GM19351 (cell line): ENCODE data around the gene CDH23.

Experiments used
- ATAC-seq: cut with Tn5 transposase; IDR thresholded peaks from one replicate; pipeline ENCODE4 v1.9.1; 2021; ENCODE audit warnings: mild to moderate bottlenecking, moderate library complexity; ENCODE audit not compliant: unreplicated experiment

The CDH23 gene

DNA sequence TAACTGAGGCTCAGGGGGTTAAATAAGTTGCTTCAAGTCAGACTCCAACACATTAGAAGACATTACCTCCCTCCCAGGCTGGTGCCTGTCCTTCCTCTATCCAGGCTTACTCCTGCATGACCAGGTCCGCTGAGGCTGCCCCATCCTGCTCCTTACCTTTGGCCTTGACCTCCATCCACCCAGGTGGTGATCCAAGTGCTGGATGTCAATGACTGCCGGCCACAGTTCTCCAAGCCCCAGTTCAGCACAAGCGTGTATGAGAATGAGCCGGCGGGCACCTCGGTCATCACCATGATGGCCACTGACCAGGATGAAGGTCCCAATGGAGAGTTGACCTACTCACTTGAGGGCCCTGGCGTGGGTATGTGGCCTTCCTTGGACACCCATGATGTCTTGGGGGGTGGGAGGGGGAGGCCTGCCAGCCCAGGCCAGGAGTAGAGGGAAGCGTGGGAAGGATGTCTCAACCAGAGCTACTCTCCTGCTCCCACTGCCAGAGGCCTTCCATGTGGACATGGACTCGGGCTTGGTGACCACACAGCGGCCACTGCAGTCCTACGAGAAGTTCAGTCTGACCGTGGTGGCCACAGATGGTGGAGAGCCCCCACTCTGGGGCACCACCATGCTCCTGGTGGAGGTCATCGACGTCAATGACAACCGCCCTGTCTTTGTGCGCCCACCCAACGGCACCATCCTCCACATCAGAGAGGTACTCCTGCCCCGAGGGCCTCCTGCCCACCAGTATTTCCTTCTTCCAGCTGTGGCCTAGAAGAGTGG, 406.2 kb downstream of the CDH23 start:
- no peak for ATAC-seq

DNA sequence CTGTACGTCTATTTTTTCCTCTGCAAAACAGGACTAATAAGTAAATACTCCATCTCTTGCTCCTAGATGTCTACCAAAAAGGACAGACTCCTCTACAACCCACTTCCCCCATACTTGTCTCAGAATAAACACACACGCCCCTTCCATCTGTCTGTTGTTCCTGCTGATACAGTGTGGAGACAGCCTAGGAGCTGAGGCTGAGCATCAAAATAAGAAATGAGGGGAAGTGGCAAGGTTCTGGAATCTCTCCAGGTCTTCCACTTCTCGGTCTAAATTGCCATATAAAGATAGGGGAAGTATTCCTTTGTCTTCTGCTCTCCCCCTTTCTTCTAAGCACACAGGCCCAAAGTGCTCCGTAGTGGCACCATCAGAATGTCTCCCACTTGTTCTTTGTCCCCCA, 407.4 kb downstream of the CDH23 start:
- no peak for ATAC-seq

DNA sequence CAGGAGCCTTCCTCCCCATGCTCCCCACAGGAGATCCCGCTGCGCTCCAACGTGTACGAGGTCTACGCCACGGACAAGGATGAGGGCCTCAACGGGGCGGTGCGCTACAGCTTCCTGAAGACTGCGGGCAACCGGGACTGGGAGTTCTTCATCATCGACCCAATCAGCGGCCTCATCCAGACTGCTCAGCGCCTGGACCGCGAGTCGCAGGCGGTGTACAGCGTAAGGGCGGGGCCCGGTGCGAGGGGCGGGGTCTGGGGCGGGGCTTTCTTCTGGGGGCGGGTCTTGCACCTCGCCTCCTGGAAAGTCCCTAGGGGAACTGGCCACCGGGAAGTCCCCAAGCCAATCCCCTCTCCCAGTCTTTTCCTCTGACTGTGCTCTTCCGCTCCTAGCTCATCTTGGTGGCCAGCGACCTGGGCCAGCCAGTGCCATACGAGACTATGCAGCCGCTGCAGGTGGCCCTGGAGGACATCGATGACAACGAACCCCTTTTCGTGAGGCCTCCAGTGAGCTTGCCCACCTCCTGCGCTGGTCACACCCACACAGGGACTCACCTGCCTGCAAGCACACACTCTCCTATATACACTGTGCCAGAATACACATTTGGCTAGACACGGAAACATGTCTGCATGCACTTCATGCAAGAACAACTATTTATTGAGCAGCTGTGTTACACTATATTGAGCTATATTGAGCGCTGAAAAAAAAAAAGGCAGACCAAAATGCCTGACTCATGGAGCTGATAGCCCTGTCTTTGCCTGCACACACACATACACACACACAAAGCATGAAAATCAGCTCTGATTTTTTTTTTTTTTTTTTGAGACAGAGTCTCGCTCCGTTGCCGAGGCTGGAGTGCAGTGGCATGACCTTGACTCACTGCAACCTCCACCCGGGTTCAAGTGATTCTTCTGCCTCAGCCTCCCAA, 409.3 kb downstream of the CDH23 start:
- no peak for ATAC-seq

DNA sequence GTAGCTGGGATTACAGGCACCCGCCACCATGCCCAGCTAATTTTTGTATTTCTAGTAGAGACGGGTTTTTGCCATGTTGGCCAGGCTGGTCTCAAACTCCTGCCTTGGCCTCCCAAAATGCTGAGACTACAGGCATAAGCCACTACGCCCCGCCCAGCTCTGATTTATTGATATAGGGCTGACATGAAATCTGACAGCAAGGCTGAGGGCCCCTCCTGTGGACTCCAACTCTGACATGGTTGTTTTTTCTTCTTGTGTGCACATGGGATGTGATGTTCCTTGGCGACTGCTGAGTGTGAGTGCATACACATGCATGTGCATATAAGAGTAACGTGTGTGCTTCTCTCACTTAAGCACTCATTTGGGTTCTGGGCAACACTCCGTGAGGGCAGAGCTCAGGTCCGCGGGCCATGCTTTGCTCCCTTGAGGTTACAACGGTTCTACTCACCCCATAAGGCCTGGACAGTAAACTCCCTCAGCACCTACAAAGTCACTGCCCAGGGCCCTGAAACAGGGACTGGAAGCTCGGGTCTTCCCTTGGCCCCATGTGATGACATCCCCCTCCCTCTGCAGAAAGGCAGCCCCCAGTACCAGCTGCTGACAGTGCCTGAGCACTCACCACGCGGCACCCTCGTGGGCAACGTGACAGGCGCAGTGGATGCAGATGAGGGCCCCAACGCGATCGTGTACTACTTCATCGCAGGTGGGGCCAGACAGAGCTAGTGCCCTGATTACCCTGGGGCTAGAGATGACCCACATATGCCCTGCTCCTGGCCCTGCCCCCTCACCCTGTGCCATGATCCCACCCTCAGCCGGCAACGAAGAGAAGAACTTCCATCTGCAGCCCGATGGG, 410.2 kb downstream of the CDH23 start:
- no peak for ATAC-seq

DNA sequence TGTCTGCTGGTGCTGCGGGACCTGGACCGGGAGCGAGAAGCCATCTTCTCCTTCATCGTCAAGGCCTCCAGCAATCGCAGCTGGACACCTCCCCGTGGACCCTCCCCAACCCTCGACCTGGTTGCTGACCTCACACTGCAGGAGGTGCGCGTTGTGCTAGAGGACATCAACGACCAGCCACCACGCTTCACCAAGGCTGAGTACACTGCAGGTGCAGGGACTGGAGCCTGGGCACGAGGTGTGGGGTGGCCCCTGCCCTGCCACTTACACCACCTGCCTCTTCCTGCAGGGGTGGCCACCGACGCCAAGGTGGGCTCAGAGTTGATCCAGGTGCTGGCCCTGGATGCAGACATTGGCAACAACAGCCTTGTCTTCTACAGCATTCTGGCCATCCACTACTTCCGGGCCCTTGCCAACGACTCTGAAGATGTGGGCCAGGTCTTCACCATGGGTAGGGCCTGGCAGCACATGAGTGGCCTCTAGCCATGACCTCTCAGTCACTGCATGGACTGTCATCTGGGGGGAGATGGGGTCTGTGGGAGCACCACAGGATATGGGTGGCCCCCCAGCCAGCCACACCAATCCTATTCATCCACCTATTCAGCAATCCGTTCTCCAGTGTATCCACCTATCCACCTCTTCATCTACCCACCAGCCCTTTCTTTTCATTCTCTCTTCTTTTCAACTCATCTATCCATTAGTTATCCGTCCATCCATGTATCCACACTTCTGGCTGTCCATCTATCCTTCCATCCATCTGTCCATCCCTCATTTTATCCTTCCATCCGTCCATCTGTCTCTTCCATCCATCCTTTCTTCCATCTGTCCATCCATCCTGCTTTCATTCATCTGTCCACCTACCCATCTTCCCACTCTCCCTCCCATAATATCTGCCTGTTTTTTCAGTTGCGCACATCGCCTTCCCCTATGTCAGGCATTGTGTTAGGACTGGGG, 411.1 kb downstream of the CDH23 start:
- ATAC-seq, result no peak

DNA sequence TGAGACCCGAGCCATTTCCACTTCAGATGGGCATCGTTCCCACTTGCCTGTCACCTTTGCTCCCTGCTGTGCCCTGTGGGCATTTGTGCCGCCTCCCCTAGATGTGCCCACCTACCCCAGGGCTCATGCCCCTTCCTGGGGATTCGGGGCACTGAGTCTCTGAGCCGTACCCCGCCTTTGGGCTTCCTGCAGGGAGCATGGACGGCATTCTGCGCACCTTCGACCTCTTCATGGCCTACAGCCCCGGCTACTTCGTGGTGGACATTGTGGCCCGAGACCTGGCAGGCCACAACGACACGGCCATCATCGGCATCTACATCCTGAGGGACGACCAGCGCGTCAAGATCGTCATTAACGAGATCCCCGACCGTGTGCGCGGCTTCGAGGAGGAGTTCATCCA, 412.9 kb downstream of the CDH23 start:
- ATAC-seq, result no peak

DNA sequence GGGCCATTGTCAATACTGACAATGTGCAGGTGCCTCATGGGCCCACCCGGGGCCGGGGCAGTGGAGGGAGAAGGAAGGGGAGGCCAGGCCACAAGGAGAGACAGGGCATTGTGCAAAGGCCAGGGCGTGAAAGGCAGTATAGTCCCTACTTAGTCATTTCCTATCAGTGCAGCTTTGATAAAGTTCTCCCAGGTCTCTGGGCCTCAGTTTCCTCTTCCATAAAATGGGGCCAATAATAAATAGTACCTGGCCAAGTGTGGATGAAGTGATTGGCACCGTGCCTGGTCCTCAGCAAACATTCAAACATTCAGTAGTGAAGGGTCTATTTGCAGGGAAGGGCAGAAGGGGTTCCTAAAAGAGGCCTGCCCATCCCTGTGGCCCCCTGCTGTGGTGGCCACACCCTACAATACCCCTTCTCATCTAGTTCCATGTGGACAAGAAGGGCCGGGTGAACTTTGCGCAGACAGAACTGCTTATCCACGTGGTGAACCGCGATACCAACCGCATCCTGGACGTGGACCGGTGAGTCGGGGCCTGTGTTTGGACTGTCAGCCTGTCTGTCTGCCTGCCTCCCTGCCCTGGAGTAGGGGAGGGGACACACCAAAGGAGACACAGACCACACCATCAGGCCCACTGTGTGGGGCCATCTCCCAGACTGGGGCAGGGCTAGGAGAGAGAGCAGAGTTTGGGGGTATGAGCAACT, 413.5 kb downstream of the CDH23 start:
- ATAC-seq, result no peak

DNA sequence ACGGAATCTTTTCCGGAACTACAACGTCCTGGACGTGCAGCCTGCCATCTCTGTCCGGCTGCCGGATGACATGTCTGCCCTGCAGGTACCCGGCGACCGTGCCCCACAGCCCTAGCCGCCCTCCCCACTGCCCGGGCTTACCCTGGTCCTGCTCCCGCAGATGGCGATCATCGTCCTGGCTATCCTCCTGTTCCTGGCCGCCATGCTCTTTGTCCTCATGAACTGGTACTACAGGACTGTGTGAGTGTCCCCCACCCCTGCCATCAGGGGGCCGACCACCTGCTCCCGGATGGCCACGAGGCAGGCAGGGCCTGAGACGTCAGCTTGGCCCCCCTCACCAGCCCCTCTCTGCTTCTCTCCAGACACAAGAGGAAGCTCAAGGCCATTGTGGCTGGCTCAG, 414.6 kb downstream of the CDH23 start:
- ATAC-seq, result no peak

DNA sequence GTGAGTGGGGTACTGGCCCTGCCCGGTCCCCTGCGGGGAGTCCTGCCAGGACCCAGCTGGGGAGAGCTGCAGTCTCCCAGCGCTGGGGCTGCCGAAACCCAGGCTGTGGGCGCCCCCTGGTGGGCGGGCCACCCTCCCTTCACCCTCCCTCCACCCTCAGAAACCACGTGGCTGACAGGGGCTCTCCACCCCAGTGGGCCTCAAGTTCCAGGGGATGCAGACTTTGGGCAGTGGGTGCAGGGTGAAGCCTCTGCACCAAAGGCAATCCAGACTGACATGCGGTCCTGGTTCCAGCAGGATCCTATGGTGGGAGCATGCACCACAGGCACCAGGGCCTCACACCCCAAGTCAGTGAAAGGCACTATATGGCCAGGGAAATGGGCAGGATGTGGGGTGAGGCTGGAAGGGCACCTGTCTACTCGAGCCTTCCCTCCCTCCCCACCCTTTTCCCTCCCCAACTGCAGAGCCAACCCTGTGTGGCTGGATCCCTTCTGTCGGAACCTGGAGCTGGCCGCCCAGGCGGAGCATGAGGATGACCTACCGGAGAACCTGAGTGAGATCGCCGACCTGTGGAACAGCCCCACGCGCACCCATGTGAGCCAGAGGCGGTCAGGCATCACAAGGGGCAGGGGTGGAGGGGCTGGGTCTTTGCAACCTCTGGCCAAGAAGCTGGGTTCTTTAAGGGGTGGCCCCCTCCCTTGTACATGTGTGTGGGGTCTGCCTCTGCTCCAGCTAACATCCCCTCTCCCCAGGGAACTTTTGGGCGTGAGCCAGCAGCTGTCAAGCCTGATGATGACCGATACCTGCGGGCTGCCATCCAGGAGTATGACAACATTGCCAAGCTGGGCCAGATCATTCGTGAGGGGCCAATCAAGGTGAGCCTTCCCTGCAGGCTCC, 415.5 kb downstream of the CDH23 start:
- peak; percentile 80 for ATAC-seq

DNA sequence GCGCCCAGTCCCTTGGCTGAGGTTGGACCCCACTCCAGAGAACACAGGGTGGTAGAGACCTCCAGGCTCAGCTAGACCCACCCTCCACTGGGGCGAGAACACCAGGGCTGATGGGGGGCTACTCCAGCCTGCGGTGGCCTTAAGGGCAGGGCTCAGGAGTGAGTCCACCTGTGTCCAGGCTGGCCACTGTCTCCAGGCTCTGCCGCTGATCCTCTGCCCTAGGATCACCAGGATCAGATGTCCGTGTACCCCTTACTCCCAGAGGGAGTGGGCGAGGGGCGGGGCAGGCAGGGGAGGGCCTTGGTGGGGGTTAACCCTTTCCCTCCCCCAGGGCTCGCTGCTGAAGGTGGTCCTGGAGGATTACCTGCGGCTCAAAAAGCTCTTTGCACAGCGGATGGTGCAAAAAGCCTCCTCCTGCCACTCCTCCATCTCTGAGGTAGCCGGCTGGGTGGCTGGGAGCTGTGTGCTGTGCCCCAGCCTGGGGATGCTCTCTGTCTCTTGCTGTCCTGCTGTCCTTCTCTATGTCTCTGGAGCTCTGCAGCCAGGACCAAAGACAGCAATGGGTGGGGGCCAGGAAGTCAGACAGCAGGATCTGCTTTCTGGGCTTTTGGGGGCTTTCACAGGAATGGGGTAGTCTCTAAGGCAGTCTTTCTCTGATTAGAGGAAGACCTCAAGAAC, 416.3 kb downstream of the CDH23 start:
- no peak for ATAC-seq

DNA sequence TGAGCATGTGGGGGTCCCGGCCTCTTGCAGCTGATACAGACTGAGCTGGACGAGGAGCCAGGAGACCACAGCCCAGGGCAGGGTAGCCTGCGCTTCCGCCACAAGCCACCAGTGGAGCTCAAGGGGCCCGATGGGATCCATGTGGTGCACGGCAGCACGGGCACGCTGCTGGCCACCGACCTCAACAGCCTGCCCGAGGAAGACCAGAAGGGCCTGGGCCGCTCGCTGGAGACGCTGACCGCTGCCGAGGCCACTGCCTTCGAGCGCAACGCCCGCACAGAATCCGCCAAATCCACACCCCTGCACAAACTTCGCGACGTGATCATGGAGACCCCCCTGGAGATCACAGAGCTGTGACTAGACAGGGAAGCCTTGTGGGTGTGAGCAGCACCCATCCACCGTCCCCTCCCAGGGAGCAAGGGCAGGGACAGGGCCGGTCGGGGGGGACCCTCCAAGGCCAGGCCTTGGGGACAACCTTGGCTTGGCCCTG, 418.2 kb downstream of the CDH23 start:
- ATAC-seq, result no peak

DNA sequence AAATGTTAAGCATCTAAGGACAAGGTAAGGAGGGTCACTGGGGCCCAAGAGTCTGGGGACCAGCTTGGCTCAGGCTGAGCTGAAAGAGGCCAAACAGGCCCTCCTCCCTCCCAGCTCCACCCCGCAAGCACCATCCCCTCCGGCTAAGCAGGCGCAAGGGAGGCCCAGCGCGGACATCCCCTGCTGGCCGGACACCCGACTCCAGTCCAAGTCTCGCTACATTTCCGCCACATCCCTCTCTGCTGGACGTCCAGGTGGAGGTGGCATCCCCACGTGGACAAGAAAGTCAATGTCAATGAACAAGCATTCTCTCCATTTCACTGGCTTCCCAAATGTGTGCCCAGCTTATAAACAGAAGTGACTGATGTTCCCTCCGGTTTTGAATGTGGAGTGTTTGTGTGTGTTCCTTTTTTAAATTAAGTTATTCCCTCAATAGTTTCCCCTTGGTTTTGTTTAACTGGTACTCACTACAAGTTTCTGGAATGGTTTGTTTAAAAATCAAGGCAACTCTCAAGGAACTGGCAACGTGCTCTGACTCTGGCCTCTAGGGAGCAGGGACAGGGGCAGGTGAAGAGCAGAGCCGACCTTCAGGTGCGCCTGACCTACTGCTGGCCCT, 418.9 kb downstream of the CDH23 start:
- no peak for ATAC-seq

DNA sequence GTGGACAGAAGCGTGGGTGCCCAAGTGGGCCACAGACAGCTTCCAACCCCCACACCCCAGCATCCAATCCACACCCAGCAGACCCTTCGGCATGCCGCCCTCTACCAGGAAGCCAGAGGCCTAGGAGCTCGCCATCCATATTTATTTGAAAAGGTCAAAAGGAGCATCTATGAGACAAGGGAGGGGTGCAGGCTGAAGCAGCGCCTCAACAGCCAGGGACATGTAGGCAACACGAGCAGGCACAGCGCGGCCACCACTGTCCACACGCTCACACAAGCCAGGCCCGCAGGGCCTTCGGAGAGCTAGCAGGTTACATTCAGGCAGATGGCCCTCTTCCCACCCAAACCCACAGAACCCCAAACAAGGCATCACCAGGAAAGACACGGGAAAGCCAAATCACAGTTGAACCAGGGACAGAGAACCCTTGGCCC, 419.7 kb downstream of the CDH23 start:
- ATAC-seq, result no peak

DNA sequence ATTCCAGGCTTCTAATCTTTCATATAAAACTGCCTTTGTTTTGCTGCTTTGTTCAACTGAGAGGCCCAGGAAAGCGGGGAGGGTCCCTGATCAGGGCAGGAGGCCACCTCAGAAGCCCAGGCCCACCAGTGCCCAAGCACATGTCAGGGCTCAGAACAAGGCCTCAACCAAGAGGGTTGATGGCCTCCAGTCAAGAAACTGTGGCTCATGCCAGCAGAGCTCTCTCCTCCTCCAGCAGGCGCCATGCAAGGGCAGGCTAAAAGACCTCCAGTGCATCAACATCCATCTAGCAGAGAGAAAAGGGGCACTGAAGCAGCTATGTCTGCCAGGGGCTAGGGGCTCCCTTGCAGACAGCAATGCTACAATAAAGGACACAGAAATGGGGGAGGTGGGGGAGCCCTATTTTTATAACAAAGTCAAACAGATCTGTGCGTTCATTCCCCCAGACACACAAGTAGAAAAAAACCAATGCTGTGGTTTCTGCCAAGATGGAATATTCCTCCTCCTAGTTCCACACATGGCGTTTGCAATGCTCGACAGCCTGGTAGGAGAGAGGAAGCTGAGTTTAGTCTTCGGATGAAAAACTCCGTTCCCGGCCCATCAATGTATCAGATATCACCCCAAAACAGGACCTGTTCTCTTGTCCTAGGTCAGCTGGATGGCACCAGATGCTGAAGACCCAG, 420.4 kb downstream of the CDH23 start:
- ATAC-seq, result no peak

DNA sequence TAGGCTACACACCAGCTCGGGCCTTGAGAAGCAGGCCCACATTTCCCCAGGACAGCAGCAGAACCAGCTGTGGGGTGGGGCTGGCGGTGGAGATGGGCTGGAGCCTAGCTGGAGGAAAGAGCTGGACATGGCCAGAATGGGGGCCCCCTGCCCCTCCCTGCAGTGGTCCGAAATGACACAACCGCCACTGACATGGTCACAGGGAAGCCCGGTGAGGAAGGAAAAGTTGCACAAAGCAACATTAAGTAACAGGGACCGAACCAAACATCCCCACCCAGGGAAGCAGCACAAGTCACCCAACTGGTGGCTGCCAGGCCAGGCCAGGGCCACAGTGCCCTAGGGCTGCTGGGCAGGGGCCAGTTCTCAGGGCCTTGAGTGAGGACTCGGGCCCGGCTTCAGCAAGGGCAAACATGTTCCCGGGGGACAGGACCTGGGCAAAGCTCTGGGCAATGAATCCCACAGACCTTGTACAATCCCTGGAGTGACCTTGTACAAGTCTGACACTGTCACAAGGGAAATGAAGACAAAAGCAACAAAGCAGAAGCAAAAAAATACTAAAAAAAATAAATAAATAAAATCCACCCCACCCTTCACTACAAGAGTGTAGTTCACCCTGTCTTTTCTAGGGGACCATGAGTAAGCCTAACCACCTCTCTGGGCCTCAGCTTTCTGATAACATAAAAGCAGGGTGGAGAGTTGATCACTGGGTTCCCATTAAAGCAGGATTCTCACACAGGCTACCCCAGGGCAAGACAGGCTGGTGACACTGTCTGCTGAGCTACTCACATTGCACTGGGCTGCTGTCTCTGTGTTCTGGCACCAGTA, 421.3 kb downstream of the CDH23 start:
- no peak for ATAC-seq
